HepG2 (cell line): ENCODE measurements around the gene FGD6. TPM values are rescaled to one million over a fixed set of nuclear protein-coding genes. Genes with fewer than 3 reads are reported as not detected.

ENCODE experiments used
- ATAC-seq: fragments of 200-7000 bp; cut with Tn5 transposase; 3 replicates; pipeline ENCODE4 v1.9.1; 2020; ENCODE audit warnings: mild to moderate bottlenecking, moderate library complexity
- BruUV-seq: library from RNA; stranded (reverse); fragments of 400-500 nt; replicated peaks from 2 replicates; lab custom pipeline; 2021; lab: Mats Ljungman, UMichigan
- CTCF ChIA-PET: fragments of 300-600 bp; formaldehyde crosslinking; extraction: SDS; loops from one replicate; lab custom pipeline; 2021; ENCODE audit warnings: low total read pairs, inconsistent platforms, low intra/inter-chr PET ratio; lab: Yijun Ruan, JAX
- POLR2A ChIA-PET: fragments of 350-600 bp; sonication (Branson Sonifier 250); formaldehyde crosslinking; loops from one replicate; lab custom pipeline; 2020; ENCODE audit warnings: antibody characterized with exemption, inconsistent platforms; lab: Yijun Ruan, JAX
- DNase-seq: peaks from one replicate; pipeline ENCODE4 v3.0.0-alpha.2; 2015; ENCODE audit warnings: low spot score
- FAIRE-seq: peaks from 3 replicates; lab custom pipeline; 2011; peaks lifted over from hg19 to GRCh38; lab: Jason Lieb, UNC
- H2AFZ ChIP-seq: one replicate; pipeline ENCODE4 v1.6.1; 2011; ENCODE audit warnings: low read length, inconsistent platforms
- H3K27ac ChIP-seq: fragments of 300-600 bp; 3 replicates; pipeline ENCODE4 v1.8.0; 2011; ENCODE audit warnings: mixed run types, mild to moderate bottlenecking, mixed read lengths, low read length, inconsistent platforms; ENCODE audit not compliant: insufficient read depth; ENCODE audit errors: extremely low read length
- H3K27me3 ChIP-seq, 2 experiments: fragments of 200-600 bp in 1 of 2; 2 replicates in 1 of 2; 3 replicates in 1 of 2; pipeline versions ENCODE4 v1.6.0 to v1.8.0; 2011; ENCODE audit warnings: low read length in 2 of 2, mild to moderate bottlenecking in 2 of 2, moderate library complexity in 2 of 2, inconsistent platforms in 1 of 2; ENCODE audit not compliant: insufficient read depth in 2 of 2, control insufficient read depth in 1 of 2
- H3K36me3 ChIP-seq, 2 experiments: fragments of 200-600 bp in 1 of 2; replicated peaks in 1 of 2; 2 replicates in 1 of 2; 3 replicates in 1 of 2; pipeline versions ENCODE4 v1.5.1 to v1.8.0; 2011; ENCODE audit warnings: low read length in 2 of 2, inconsistent platforms in 1 of 2; ENCODE audit not compliant: insufficient read depth in 2 of 2, control insufficient read depth in 1 of 2
- H3K4me1 ChIP-seq: 2 replicates; pipeline ENCODE4 v1.5.1; 2012; ENCODE audit warnings: low read length, inconsistent platforms; ENCODE audit not compliant: insufficient read depth
- H3K4me2 ChIP-seq: 2 replicates; pipeline ENCODE4 v1.6.0; 2011; ENCODE audit warnings: low read depth, low read length, inconsistent platforms
- H3K4me3 ChIP-seq, 3 experiments: fragments of 200-600 bp in 1 of 3; sonication (generic), shearing (Covaris generic) in 1 of 3; replicated peaks in 1 of 3; 2 replicates each; pipeline ENCODE4 v1.5.1; 2011 to 2016; ENCODE audit warnings: low read length in 3 of 3, inconsistent platforms in 2 of 3, low read depth in 2 of 3, mild to moderate bottlenecking in 2 of 3, control low read depth in 1 of 3, mixed read lengths in 1 of 3; ENCODE audit not compliant: insufficient read depth in 1 of 3
- H3K79me2 ChIP-seq: one replicate; pipeline ENCODE4 v1.6.1; 2011; ENCODE audit warnings: low read length, inconsistent platforms; ENCODE audit not compliant: insufficient read depth
- H3K9ac ChIP-seq: 2 replicates; pipeline ENCODE4 v1.6.0; 2011; ENCODE audit warnings: mild to moderate bottlenecking, low read depth, low read length, inconsistent platforms; ENCODE audit not compliant: insufficient read depth
- H3K9me3 ChIP-seq: 2 replicates; pipeline ENCODE4 v1.5.1; 2012; ENCODE audit warnings: mild to moderate bottlenecking, low read length
- H4K20me1 ChIP-seq: 2 replicates; pipeline ENCODE4 v1.6.0; 2011; ENCODE audit warnings: inconsistent platforms, mild to moderate bottlenecking, low read length, moderate library complexity; ENCODE audit not compliant: insufficient read depth
- CREM ChIP-seq, 2 experiments: sonication (generic) in 1 of 2; formaldehyde crosslinking in 1 of 2; IDR thresholded peaks; 2 replicates each; pipeline versions ENCODE4 v1.4.0 to v1.6.1; 2016 to 2020; ENCODE audit warnings: antibody characterized with exemption in 1 of 2, mild to moderate bottlenecking in 1 of 2, missing genetic modification reagents in 1 of 2
- FIP1L1 ChIP-seq: fragments of 200-400 bp; formaldehyde crosslinking; IDR thresholded peaks from 2 replicates; pipeline ENCODE4 v1.6.1; 2018; ENCODE audit warnings: low read depth, mild to moderate bottlenecking, low read length, moderate library complexity, borderline replicate concordance; ENCODE audit not compliant: insufficient read depth
- HOXA9 ChIP-seq: sonication (generic); formaldehyde crosslinking; IDR thresholded peaks from 2 replicates; pipeline ENCODE4 v1.8.1; 2022; ENCODE audit warnings: missing genetic modification reagents, mild to moderate bottlenecking, moderate library complexity, borderline replicate concordance
- RARG ChIP-seq: sonication (generic); formaldehyde crosslinking; IDR thresholded peaks from 2 replicates; pipeline ENCODE4 v1.4.0; 2020; ENCODE audit warnings: low read depth, mild to moderate bottlenecking, missing genetic modification reagents
- SYNCRIP ChIP-seq: fragments of 200-400 bp; formaldehyde crosslinking; IDR thresholded peaks from 2 replicates; pipeline ENCODE4 v1.6.1; 2018; ENCODE audit warnings: mild to moderate bottlenecking, low read depth, low read length; ENCODE audit not compliant: insufficient read depth
- ZNF207 ChIP-seq: fragments of 450-650 bp; IDR thresholded peaks from 2 replicates; pipeline ENCODE4 v1.6.1; 2016; ENCODE audit warnings: antibody characterized with exemption, borderline replicate concordance
- ZNF24 ChIP-seq: fragments of 450-650 bp; IDR thresholded peaks from 2 replicates; pipeline ENCODE4 v1.6.1; 2017; ENCODE audit warnings: antibody characterized with exemption, mild to moderate bottlenecking
- ZNF737 ChIP-seq: sonication (generic); formaldehyde crosslinking; IDR thresholded peaks from 2 replicates; pipeline ENCODE4 v1.5.0; 2020; ENCODE audit warnings: missing genetic modification reagents, mild to moderate bottlenecking, borderline replicate concordance
- ZSCAN12 ChIP-seq: sonication (generic); formaldehyde crosslinking; IDR thresholded peaks from 2 replicates; pipeline ENCODE4 v1.9.0; 2021; ENCODE audit warnings: mild to moderate bottlenecking, missing genetic modification reagents
- WGBS: methylation state at CpG from one replicate; pipeline ENCODE4 v1.1.6; 2017; ENCODE audit warnings: low lambda C conversion rate; 5-methylcytosine and 5-hydroxymethylcytosine counted together
- in situ Hi-C: cut with HindIII; loops from 2 replicates; pipeline ENCODE4 v1.10.0; 2017; ENCODE audit warnings: low pct_unique_long_range_greater_than_20kb; ENCODE audit not compliant: extremely low pct_ligation_motif_present
- intact Hi-C: fragments of 100-400 bp; cut with micrococcal nuclease; formaldehyde crosslinking; loops from one replicate; pipeline ENCODE4 v1.10.0; 2022; ENCODE audit not compliant: unreplicated experiment
- polyA plus RNA-seq, 8 experiments: library from polyadenylated mRNA; depleted of rRNA in 3 of 8; stranded (reverse) in 7 of 8; unstranded in 1 of 8; fragments of >200 nt; fragmentation: Illumina TruSeq in 4 of 8; extraction: Trizol in 4 of 8; gene quantifications; 2 replicates each; pipeline versions ENCODE4 v1.2.1 to v1.2.3, GENCODE V29; 2011 to 2016; ENCODE audit warnings: low read depth in 4 of 8, missing spikeins in 1 of 8, mixed read lengths in 1 of 8; ENCODE audit not compliant: insufficient read depth in 1 of 8
- total RNA-seq, 5 experiments: library from RNA; depleted of rRNA; stranded (reverse); fragments of >200 nt; fragmentation: Illumina TruSeq; extraction: Trizol; gene quantifications; 2 replicates each; pipeline ENCODE4 v1.2.3, GENCODE V29; 2016; ENCODE audit warnings: low read depth in 1 of 5

FGD6 gene
- total and polyA plus RNA-seq, 2 of the 13 experiments (the other 11 are each of a cell fraction or from before 2014, with no cell fraction given), result 2.2 to 4.3 TPM

DNA sequence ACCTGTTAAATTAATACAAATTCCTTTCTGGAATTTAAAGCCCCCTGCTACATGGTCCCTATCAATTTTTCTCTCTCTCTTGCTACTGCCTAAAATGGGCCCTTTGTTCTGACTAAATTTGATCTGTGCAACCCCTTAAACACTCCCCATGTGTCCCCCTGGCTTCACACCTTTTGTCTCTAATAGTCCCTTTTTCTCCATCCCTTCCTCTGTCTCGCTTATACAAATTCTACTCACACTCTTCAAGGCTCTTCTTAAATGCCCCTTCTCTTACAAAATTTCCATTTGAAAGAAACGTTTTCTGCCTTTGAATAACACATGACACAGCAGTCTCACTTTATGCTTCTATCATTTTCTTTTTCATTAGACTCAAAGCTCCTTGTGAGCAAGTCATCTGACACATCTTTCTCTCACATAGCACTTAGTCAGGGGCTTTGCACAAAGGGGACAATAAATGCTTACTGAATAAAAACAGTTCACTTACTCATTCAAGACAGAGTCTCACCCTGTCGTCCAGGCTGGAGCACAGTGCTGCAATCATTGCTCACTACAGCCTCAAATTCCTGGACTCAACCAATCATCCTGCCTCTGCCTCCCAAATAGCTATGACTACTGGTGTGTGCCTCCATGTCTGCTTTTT, 102.4 kb downstream of the FGD6 start:
- intact Hi-C loops (no loop called here), in situ Hi-C loops (loop anchor here (5.0 to 25.0 kb wide), 2 partner anchors 222 to 422 kb away; no protein-coding TSS in a partner anchor)
- no peak for FAIRE-seq
- CTCF ChIA-PET, result no interaction called here
- H3K4me3 ChIP-seq, result no peak overlapping the region
- H2AFZ ChIP-seq, result no peak overlapping the region
- no peak for ATAC-seq
- TF ChIP-seq FIP1L1 (no peak), ZSCAN12 (CRISPR knock-in tag) (no peak), ZNF24 (no peak), ZNF737 (no peak)
- POLR2A ChIA-PET, result no interaction called here
- no peaks in the 10 kb centered on the region for H3K9me3 ChIP-seq
- H3K4me2 ChIP-seq, result no peak overlapping the region
- WGBS, result 66% methylated on average over 3 of the region's 3 CpGs
- no peaks in the 10 kb centered on the region for H4K20me1 ChIP-seq
- peaks cover 0 to 1% of the 10 kb centered on the region in 2 experiments; a peak in 1 of 5 replicates for H3K36me3 ChIP-seq
- H3K27ac ChIP-seq, result no peak overlapping the region
- H3K79me2 ChIP-seq, result no peaks in the 10 kb centered on the region
- DNase-seq, result no peak
- H3K4me1 ChIP-seq, result peaks cover 15% of the 10 kb centered on the region
- no peaks in the 10 kb centered on the region for H3K27me3 ChIP-seq
- no peak overlapping the region for H3K9ac ChIP-seq
- no TSS peak for BruUV-seq

DNA sequence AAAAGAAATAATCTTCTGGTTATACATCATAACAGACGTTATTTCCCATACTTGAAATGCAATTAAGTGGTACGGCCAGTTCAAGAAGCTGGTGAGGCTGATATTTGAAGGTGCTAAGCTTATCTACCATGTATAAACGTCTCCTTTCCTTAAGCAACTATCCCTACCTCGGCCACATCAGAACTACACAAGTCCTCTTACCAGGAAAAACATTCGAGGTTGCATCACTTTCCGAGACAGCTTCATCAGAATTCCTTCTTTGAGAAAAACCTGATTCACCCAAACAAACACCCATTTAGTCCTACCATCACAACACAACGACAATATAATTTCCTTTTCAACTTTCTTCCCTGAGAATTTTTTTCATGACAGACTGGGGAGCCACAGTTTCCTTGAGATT, 109.9 kb downstream of the FGD6 start:
- no peak for ATAC-seq
- Histone ChIP-seq H3K4me3 (no peak overlapping the region), H2AFZ (no peak overlapping the region), H3K9ac (no peak overlapping the region), H3K4me2 (no peak overlapping the region), H3K27ac (no peak overlapping the region), H4K20me1 (no peaks in the 10 kb centered on the region), H3K27me3 (no peaks in the 10 kb centered on the region), H3K9me3 (no peaks in the 10 kb centered on the region), H3K4me1 (no peaks in the 10 kb centered on the region), H3K36me3 (peaks cover 0 to 6% of the 10 kb centered on the region in 2 experiments; a peak in 3 of 5 replicates), H3K79me2 (no peaks in the 10 kb centered on the region)
- 89% methylated on average over 7 of the region's 7 CpGs for WGBS
- BruUV-seq, result no TSS peak
- intact Hi-C loops, result no loop called here
- no peak for TF ChIP-seq RARG (CRISPR knock-in tag)
- no peak for TF ChIP-seq HOXA9 (CRISPR knock-in tag)
- no peak for TF ChIP-seq CREM (IDR thresholded peaks at IDR 0.05)
- TF ChIP-seq CREM (CRISPR knock-in tag; IDR thresholded peaks at IDR 0.05), result no peak
- no peak for TF ChIP-seq SYNCRIP
- TF ChIP-seq ZNF207, result no peak
- POLR2A ChIA-PET, result no interaction called here
- in situ Hi-C loops, result loop anchor here (25.0 kb wide), 1 partner anchor 430 kb away; no protein-coding TSS in a partner anchor
- CTCF ChIA-PET, result no interaction called here
- no peak for DNase-seq
- no peak for FAIRE-seq
